NCI-H748 treated with DMSO at 0.1 percent for 48 hours (cell line): ENCODE measurements around the gene COA8.
"Not testable (repeated sequence)": the region's sequence is repeated elsewhere in the genome, so short reads cannot be mapped to it uniquely, and the experiment has no call there.

ENCODE experiments used
- DNase-seq: peaks from one replicate; lab custom pipeline; 2025; lab: John Stamatoyannopoulos, UW

The COA8 gene

GRCh38 chr14:103576371-103577024 is 13.7 kb downstream of the COA8 start:
- no peak for DNase-seq

- DNase-seq, result no peak
These were observed 15.8 kb downstream of the COA8 start for GRCh38 chr14:103578401-103579075.

- no peak for DNase-seq
These were observed 18.4 kb downstream of the COA8 start for GRCh38 chr14:103581206-103581605.

- no peak for DNase-seq
These were observed 19.4 kb downstream of the COA8 start for GRCh38 chr14:103581954-103582703.

GRCh38 chr14:103584326-103584915 is 21.7 kb downstream of the COA8 start:
- DNase-seq, result no peak

- no peak for DNase-seq
These were observed 30.8 kb downstream of the COA8 start for GRCh38 chr14:103593577-103593976.

GRCh38 chr14:103594265-103594664 is 31.5 kb downstream of the COA8 start:
- no peak for DNase-seq

GRCh38 chr14:103597623-103598377 is 35.0 kb downstream of the COA8 start:
- DNase-seq, result no peak

GRCh38 chr14:103600503-103600902 is 37.7 kb downstream of the COA8 start:
- no peak for DNase-seq

GRCh38 chr14:103604620-103605019 is 41.9 kb downstream of the COA8 start:
- DNase-seq, result no peak

- DNase-seq, result peak; percentile 81
These were observed 44.4 kb downstream of the COA8 start for GRCh38 chr14:103606963-103607668.

GRCh38 chr14:103607822-103608221 is 45.1 kb downstream of the COA8 start:
- no peak for DNase-seq

- not testable (repeated sequence) for DNase-seq
These were observed 46.3 kb downstream of the COA8 start for GRCh38 chr14:103609081-103609480.

- DNase-seq, result no peak
These were observed 48.5 kb downstream of the COA8 start for GRCh38 chr14:103611215-103611614.

GRCh38 chr14:103613517-103613916 is 50.8 kb downstream of the COA8 start:
- no peak for DNase-seq

GRCh38 chr14:103616635-103617300 is 54.0 kb downstream of the COA8 start:
- DNase-seq, result no peak

- no peak for DNase-seq
These were observed 56.3 kb downstream of the COA8 start for GRCh38 chr14:103619057-103619456.

GRCh38 chr14:103621860-103622259 is 59.1 kb downstream of the COA8 start:
- no peak for DNase-seq

- no peak for DNase-seq
These were observed 60.5 kb downstream of the COA8 start for GRCh38 chr14:103623308-103623707.

GRCh38 chr14:103623883-103624482 is 61.2 kb downstream of the COA8 start:
- no peak for DNase-seq
